SU-DHL-6 (cell line): Measurements from ENCODE around the gene SLC16A8.

Source experiments
- H2AFZ ChIP-seq: fragments of 200-600 bp; sonication (generic); 2 replicates; pipeline ENCODE4 v1.6.1; 2014; ENCODE audit warnings: low read depth, mild to moderate bottlenecking, moderate library complexity, mixed read lengths, antibody characterized with exemption, low read length; ENCODE audit not compliant: severe bottlenecking
- H3F3A ChIP-seq: fragments of 200-600 bp; shearing (Covaris generic); 2 replicates; pipeline ENCODE4 v1.6.0; 2016; ENCODE audit warnings: antibody characterized with exemption, mild to moderate bottlenecking; ENCODE audit not compliant: insufficient read depth
- H3K27ac ChIP-seq: fragments of 200-600 bp; sonication (generic); 2 replicates; pipeline ENCODE4 v1.5.1; 2016; ENCODE audit warnings: low read depth, mild to moderate bottlenecking, low read length, moderate library complexity, mixed read lengths
- H3K27me3 ChIP-seq: fragments of 200-600 bp; sonication (generic), shearing (Covaris generic); 2 replicates; pipeline ENCODE4 v1.6.0; 2014; ENCODE audit warnings: mild to moderate bottlenecking, low read length
- H3K36me3 ChIP-seq: fragments of 200-600 bp; sonication (generic); 2 replicates; pipeline ENCODE4 v1.6.1; 2014; ENCODE audit warnings: mild to moderate bottlenecking, low read length, mixed read lengths
- H3K4me2 ChIP-seq: fragments of 300-600, 200-600 bp; shearing (Covaris generic), sonication (generic); 2 replicates; pipeline ENCODE4 v1.6.0; 2014; ENCODE audit warnings: low read length, low read depth, mild to moderate bottlenecking; ENCODE audit not compliant: poor library complexity, severe bottlenecking
- H3K4me3 ChIP-seq: fragments of 200-600 bp; sonication (generic); 2 replicates; pipeline ENCODE4 v1.5.1; 2014; ENCODE audit warnings: antibody characterized with exemption, low read length, mild to moderate bottlenecking, mixed read lengths; ENCODE audit not compliant: insufficient read depth, poor library complexity, severe bottlenecking
- H3K79me2 ChIP-seq: fragments of 200-600 bp; sonication (generic); 2 replicates; pipeline ENCODE4 v1.6.1; 2014; ENCODE audit warnings: mild to moderate bottlenecking, low read length, moderate library complexity; ENCODE audit not compliant: insufficient read depth
- H3K9ac ChIP-seq: fragments of 200-600 bp; sonication (generic); 2 replicates; pipeline ENCODE4 v1.7.0; 2014; ENCODE audit warnings: mild to moderate bottlenecking, low read length
- H3K9me2 ChIP-seq: fragments of 200-600 bp; sonication (generic); replicated peaks from 2 replicates; pipeline ENCODE4 v1.6.1; 2014; ENCODE audit warnings: low read length; ENCODE audit not compliant: insufficient read depth
- H3K9me3 ChIP-seq: fragments of 200-600 bp; sonication (generic); 2 replicates; pipeline ENCODE4 v1.6.1; 2014; ENCODE audit warnings: low read length, mixed read lengths; ENCODE audit not compliant: insufficient read depth
- H4K20me1 ChIP-seq: fragments of 200-600 bp; sonication (generic); 2 replicates; pipeline ENCODE4 v1.6.1; 2014; ENCODE audit warnings: low read depth, mild to moderate bottlenecking, antibody characterized with exemption, low read length, moderate library complexity, mixed read lengths
- CTCF ChIP-seq: fragments of 200-600 bp; sonication (generic); IDR thresholded peaks from one replicate; pipeline ENCODE4 v1.5.1; 2017; ENCODE audit warnings: antibody characterized with exemption, mild to moderate bottlenecking, low read length, moderate library complexity; ENCODE audit not compliant: insufficient read depth, poor library complexity, severe bottlenecking
- EZH2phosphoT487 ChIP-seq: fragments of 200-600 bp; sonication (generic), shearing (Covaris generic); conservative IDR thresholded peaks from 2 replicates; pipeline ENCODE4 v1.6.1; 2018; ENCODE audit warnings: mild to moderate bottlenecking, antibody characterized with exemption, low read length, moderate library complexity, mixed read lengths

SLC16A8 gene

GRCh38 chr22:38074181-38075104, 9.5 kb downstream of the SLC16A8 start:
- Histone ChIP-seq H3K9me3 (no peaks in the 10 kb centered on the region), H3K27ac (no peak overlapping the region), H3K9ac (no peak overlapping the region), H4K20me1 (no peaks in the 10 kb centered on the region), H3F3A (no peaks in the 10 kb centered on the region), H3K9me2 (no peaks in the 10 kb centered on the region), H3K36me3 (no peaks in the 10 kb centered on the region), H3K4me2 (no peak overlapping the region), H3K79me2 (no peaks in the 10 kb centered on the region), H3K27me3 (no peaks in the 10 kb centered on the region), H3K4me3 (no peak overlapping the region), H2AFZ (no peak overlapping the region)
- TF ChIP-seq EZH2phosphoT487 (no peak), CTCF (no peak)

GRCh38 chr22:38073150-38074130, 10.5 kb downstream of the SLC16A8 start:
- Histone ChIP-seq H3K9me2 (no peaks in the 10 kb centered on the region), H3K36me3 (no peaks in the 10 kb centered on the region), H4K20me1 (no peaks in the 10 kb centered on the region), H3K9ac (no peak overlapping the region), H3F3A (no peaks in the 10 kb centered on the region), H3K27ac (no peak overlapping the region), H2AFZ (no peak overlapping the region), H3K4me3 (no peak overlapping the region), H3K79me2 (no peaks in the 10 kb centered on the region), H3K4me2 (no peak overlapping the region), H3K27me3 (no peaks in the 10 kb centered on the region), H3K9me3 (no peaks in the 10 kb centered on the region)
- TF ChIP-seq EZH2phosphoT487 (no peak), CTCF (no peak)

GRCh38 chr22:38072322-38073149, 11.4 kb downstream of the SLC16A8 start:
- Histone ChIP-seq H4K20me1 (no peaks in the 10 kb centered on the region), H3K36me3 (no peaks in the 10 kb centered on the region), H3K79me2 (no peaks in the 10 kb centered on the region), H3K27me3 (no peaks in the 10 kb centered on the region), H3K4me2 (no peak overlapping the region), H3K27ac (no peak overlapping the region), H2AFZ (no peak overlapping the region), H3K9me3 (no peaks in the 10 kb centered on the region), H3K9me2 (no peaks in the 10 kb centered on the region), H3K4me3 (no peak overlapping the region), H3K9ac (no peak overlapping the region), H3F3A (no peaks in the 10 kb centered on the region)
- no peak for TF ChIP-seq CTCF
